NCI-H2029 treated with DMSO at 0.1 percent for 48 hours (cell line): Measurements from ENCODE around the gene SLC17A7.
A peak's percentile ranks its signal among the peaks of the same experiment; 100 is the strongest.
"Not testable (repeated sequence)": the region's sequence is repeated elsewhere in the genome, so short reads cannot be mapped to it uniquely, and the experiment has no call there.

Experiments
- DNase-seq: peaks from one replicate; lab custom pipeline; 2025; lab: John Stamatoyannopoulos, UW

Gene SLC17A7

DNA sequence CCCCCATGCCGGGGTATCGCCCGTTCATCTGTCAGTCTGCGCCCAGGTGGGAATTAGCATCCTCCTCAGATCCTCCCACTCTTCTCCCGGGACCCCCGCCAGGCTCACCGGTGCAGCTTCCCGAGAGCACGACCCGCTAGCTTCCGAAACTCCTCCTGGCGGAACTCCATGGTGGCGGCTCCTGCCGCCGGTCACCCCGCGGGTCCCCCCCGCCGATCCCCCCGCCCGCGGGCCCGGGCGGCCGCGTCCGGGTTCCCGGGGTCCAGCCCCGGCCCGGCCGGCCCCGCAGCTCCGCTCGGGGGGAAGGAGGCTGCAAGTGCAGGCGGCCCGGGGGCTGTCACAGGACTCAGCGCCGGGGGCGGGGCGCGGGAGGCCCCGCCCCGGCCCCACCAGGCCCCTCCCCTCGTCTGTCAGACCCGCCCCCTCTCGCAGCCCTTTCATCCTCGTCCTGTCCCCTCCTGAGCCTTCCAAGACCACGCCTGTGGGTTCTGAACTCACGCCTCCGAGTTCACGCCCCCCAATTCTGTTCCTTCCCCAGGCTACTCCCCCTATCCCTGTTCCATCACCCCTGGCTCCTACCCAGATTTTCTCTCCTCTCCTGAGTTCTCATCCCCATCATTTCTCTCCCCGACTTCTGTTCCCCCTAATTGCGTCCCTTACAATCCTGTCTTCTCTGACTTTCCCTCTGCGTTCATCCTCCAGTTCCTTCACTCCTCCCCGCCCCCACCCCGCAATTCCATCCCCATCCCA lies at the start of gene SLC17A7:
TSS of gene SLC17A7 (minus strand) at position 318 of the 750 bp plus-strand sequence. CDS start at position 170, 148 bp downstream.
- no peak for DNase-seq

DNA sequence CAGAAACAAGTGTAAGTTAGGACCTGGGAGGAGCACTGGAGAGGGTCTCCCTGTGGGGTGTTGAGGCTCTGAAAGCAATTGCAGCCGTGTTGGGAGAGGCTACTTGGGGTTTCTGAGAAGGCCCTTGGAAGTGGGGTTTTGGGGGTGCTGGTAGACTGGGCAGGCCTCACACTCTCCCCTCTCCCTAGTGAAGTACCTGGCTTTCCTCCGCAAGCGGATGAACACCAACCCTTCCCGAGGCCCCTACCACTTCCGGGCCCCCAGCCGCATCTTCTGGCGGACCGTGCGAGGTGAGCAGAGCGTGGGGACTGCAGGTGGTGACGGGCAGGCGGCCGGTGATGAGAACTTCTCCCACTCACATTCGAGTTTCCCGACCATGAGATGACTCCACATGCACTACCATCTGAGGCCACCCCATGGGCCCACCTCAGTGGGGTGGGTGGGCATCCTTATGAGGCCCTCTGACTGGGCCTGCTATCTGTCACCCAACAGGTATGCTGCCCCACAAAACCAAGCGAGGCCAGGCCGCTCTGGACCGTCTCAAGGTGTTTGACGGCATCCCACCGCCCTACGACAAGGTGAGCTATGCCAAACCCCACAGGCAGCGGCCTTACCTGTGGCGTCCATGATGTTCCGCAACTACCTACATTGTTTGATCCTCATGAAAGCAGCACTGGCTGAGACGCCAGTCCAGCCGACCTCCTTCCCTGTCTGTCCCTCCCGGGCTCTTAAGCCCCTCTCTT lies 49.1 kb upstream of the SLC17A7 start:
- DNase-seq, result no peak

DNA sequence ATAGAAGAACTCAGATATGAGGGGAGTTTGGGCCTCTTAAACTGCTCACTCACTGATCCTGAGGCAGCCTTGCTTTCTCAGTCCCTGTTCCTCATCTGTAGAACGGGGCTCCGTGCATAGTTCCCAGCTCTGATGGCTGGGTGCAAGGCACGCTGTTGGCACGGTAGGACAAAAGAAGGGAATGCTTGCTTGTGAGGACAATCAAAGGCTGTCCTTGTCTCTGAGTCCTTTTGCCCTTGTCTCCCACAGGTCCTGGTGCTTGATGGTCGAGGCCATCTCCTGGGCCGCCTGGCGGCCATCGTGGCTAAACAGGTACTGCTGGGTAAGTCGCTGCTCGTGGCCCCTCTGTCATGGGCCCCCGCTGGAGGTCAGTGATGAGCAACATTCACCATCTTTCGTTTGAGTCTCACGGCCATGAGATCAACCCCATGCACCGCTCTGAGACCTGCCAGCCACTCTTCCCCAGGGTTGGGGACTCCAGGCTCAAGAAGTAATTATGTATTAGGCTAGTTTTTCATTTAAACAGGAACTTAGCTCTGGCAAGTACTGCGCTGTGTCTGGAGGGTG lies 48.4 kb upstream of the SLC17A7 start:
- DNase-seq, result no peak

DNA sequence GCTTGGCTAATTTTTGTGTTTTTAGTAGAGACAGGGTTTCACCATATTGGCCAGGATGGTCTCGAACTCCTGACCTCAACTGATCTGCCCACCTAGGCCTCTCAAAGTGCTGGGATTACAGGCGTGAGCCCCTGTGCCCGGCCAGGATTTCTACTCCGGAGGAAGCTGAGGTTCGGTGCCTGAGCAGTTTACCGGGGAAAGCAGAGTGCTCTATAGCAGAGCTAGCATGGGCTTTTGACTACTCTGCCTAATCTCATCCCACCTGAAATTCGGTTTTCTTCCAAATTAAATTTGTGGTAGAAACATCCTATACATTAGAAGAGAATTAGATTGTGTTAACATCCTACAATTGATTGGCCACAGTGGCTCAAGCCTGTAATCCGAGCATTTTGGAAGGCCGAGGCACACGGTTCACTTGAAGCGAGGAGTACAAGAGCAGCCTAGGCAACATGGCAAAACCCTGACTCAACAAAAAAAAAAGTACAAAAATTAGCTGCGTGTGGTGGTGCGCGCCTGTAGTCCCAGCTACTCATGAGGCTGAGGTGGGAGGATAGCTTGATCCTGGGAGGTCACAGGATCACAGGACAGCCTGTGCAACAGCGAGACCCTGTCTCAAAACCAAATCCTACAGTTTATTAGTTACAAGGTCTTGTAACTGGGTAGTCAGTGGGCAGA lies 47.7 kb upstream of the SLC17A7 start:
- DNase-seq, result no peak

DNA sequence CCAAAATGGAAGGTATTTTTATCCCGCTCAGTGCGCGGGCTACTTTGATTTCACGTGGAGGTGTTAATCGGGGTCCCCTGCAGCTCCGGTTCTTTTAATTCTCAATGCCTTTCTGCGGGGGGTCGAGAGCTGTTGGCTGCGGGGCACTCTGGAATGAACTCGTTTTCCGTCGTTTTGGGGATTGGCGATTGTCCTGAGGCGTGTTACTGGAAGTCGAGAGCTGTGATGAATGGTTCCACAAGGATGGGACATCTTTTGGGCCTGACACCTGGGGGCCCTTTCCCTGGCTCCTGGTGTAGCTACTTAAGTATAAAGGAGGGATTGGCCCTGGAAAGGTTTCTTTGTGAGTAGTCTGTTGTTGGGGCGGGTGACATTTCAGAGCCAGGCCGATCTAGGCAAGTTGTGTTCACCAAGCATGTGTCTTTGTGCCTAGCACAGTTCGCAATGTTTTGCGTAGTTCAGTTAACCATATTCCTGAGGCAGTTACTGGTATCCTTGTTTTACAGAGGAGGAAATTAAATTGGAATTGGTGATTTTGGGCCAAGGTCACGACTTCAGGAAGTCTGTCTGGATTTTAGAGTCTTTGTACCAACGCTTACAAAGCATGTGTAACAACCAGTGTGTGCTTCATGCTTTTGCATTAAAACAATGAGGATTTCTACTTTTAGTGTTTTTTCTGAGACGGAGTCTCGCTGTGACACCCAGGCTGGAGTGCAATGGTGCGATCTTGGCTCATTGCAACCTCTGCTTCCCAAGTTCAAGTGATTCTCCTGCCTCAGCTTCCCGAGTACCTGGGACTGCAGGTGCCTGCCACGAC lies 46.9 kb upstream of the SLC17A7 start:
- DNase-seq, result no peak

DNA sequence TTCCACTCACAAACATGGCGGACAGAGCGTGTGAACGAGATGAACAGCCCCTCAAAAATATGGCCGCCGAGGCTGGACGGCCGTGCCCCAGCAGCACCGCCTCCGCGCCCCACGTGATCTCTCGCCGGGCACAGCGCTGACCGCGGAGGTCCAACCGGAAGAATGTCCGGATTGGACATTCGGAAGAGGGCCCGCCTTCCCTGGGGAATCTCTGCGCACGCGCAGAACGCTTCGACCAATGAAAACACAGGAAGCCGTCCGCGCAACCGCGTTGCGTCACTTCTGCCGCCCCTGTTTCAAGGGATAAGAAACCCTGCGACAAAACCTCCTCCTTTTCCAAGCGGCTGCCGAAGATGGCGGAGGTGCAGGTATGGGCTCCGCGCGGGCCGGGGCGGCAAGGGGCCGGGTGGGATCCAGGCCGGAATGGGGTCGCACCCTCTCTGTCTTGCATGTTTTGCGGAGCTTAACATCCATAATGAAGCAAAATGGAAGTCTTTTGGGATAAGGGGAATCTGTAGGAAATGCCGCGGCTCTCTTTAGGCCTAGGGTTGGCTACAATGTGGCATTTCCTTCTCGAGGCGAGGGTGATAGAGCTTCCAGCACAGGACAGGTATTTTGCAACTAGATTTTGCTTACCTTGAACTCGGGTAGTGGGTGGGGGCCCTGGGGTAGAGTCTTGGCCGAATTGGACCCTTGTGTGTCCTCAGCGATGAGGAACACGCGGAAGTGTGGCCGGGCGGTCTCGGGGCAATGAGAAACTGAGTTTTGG lies 46.1 kb upstream of the SLC17A7 start, which contains the start of gene RPL13A:
TSS of gene RPL13A (plus strand) at position 332 of the 769 bp plus-strand sequence. CDS start at position 354, 22 bp downstream.
- DNase-seq, result peak; percentile 94

DNA sequence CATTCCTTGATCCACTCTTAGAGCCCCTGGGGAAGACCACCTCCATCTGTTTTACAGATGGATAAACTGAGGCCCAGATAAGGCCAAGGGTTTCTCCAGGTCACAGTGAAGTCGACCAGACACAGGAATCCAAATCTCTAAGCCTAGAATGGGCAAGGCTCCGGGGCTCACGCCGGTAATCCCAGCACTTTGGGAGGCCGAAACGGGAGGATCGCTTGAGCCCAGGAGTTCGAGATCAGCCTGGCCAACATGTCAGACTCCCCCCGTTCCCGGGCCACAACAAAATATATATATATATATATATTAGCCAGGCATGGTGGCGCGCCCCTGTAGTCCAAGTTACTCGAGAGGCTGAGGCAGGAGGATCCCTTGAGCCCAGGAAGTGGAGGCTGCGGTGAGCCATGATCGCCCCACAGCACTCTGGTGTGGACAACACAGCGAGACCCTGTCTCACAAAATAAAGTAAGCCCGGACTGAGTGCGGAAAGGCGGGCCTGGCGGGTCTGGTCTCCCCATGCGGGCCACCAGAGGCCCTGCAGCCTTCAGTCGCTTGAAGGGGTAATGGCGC lies 45.5 kb upstream of the SLC17A7 start:
- no peak for DNase-seq

DNA sequence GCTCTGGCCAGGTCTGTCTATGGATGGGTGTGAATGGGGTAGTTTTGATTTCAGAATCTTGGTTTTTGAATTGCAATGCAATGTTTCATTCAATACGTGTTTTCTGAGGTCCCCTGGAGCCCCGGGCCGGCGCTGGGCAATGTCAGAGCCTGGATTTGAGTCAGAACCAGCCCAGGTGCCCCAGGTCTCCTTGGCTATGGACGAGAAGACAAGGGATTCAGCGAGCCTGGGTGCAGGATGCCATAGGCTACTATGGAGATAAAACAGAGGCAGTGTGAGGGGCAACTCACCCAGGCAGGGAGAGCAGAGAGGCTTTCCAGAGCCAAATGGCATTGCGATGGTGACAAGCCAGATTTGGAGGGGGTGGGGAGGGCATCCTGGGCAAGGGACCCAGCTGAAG lies 44.9 kb upstream of the SLC17A7 start:
- DNase-seq, result no peak

DNA sequence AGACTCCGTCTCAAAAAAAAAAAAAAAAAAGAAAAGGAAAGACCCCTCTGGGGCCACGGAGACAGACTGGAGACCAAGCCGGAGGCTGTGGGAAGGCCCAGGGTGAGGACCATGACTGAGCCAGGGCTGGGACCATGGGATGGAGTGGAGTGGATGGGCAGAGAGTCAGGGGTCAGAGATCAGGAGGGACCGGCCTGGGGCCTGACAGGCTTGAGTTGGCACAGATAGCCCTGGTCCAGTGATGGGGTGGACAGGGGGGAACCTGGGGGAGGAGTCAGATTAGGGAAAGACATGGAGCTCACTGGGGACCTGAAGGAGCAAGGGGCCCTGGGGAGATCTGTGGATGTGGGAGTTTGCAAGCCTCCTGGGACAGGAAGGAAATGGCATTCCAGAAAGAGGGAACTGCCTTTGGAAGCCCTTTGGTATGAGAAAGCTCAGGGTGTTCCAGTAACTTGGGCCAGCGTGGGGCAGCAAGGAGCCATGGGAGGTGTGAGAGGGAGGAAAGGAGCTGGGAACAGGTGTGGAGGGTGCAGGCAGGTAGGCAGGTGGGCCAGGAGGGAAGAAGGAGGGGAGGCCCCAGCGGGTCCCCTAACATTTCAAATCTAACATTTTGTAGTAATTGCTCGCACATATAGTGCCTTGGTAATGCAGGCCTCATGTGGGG lies 39.8 kb upstream of the SLC17A7 start:
- DNase-seq, result no peak

DNA sequence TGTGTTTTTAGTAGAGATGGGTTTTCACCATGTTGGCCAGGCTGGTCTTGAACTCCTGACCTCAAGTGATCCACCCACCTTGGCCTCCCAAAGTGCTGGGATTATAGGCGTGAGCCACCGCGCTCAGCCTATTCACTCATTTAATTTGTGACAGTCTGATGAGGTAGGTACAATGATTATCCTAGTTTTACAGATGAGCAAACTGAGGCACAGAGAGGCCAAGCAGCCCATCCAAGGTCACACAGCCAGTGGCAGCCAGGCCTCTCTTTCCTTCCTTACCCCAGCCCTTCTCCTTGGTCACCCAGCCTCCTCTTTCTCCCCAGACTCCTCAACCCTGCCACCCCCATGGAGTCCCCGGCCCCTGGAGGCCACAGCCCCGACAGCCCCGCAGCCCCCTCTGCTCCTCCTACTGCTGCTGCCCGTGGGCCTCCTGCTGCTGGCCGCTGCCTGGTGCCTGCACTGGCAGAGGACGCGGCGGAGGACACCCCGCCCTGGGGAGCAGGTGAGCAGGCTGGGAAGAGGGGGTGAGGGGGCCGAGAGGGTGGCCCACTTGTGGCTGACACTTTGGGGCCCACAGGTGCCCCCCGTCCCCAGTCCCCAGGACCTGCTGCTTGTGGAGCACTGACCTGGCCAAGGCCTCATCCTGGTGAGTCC lies 38.8 kb upstream of the SLC17A7 start:
- DNase-seq, result no peak

DNA sequence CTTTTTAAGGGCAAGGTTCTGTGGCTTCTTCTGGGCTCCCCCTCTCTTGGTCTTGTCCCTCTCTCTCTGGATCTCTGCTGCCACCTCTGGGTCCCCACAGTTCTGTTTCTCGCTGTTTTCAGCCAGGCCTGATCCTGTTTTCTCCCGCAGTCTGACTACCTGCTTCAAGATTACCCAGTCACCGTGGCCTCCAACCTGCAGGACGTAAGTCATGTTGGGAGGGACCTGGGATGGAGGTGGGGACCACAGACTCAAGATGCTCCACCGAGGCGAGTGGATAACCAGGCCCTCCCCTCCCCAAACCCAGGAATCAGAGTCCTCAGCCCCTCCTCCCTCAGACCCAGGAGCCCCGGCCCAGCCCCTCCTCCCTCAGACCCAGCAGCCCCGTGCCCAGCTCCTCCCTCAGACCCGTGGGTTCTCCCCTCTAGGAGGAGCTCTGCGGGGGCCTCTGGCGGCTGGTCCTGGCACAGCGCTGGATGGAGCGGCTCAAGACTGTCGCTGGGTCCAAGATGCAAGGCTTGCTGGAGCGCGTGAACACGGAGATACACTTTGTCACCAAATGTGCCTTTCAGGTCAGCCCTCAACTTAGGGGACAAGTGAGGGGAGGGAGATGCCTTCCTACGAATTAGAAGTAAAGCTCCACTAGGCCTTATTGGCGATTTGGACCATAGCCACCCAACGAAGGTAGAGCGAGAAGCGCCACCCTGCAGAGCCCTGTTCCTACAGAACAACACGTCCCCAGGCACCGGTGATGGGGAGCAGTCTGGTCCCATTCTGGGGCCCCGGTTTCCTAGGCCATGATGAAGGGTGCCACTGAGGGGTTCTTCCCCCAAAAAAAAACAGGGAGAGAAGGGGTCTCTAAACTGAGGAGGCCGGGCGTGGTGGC lies 34.9 kb upstream of the SLC17A7 start:
- no peak for DNase-seq

DNA sequence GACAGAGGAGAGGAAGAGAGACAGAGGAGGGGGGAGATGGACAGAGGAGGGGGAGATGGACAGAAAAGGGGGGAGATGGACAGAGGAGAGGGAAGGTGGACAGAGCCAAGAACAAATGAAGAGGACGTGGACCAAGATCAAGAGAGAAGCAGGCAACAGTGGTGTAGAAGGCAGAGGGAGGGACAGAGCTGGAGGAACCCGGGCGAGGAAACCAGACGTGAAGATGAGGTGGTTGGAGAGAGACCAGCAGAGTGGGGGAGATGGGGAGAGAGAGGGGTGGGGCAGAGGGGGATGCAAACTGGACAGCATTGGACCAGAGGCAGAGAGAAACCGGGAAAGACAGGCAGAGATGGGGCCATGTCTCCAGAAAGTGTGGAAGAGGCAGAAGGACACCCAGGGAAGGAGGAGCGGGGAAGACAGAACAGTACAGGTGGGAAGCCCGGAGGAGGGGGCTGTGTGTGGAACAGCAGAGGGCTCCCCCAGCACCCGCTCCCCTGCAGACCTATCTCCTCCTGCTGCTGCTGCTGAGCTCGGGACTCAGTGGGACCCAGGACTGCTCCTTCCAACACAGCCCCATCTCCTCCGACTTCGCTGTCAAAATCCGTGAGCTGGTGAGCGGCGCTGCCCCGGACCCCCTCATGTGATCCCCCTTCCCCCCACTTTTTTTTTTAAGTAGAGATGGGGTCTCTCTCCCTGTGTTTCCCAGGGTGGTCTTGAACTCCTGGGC lies 34.0 kb upstream of the SLC17A7 start:
- no peak for DNase-seq

DNA sequence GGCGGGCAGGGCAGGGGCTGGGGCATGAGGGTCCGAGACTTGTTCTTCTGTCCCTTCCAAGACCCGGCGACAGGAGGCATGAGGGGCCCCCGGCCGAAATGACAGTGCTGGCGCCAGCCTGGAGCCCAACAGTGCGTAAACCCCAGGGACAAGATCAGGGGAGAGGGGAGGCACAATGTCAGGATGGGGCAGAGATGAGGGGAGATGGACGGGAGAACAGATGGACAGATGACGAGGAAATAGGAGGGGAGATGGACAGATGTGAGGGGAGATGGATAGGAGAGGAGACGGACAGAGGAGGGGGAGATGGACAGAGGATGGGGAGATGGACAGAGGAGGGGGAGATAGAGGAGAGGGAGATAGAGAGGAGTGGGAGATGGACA lies 33.2 kb upstream of the SLC17A7 start:
- DNase-seq, result no peak

DNA sequence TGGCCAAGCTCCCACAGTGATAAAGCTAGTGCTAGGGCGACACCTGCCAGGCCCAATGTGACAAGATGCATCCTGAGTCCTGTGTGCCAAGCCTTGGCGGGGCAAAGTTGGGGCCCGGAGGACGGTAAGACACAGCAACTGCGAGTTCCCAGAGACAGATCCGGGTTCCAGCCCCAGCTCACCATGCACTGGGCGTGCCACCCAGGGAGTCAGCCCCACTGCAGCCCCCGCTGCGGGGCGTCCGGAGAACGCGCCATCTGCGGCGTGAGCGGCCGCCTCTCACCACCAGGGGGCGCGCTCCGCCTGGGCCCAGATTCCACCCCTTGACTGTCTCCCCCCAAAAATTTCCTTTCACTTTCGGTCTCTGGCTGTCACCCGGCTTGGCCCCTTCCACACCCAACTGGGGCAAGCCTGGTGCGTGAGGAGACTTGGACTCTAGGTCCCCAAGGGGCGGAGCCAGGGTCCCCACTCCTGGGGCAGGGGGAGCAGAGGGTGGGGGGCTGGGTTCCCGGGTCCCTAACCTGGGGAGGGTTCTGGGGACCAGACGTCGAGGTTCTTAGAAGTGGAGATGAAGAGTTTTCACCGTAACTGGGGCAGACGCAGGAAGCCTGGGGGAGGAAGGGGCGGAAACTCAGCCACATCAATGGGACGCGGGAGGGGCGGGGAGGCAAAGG lies 32.7 kb upstream of the SLC17A7 start, which contains the start of gene FLT3LG:
TSS of gene FLT3LG (plus strand) at position 348 of the 674 bp plus-strand sequence. CDS start 425 bp downstream, outside the sequence.
- peak; percentile 52 for DNase-seq

DNA sequence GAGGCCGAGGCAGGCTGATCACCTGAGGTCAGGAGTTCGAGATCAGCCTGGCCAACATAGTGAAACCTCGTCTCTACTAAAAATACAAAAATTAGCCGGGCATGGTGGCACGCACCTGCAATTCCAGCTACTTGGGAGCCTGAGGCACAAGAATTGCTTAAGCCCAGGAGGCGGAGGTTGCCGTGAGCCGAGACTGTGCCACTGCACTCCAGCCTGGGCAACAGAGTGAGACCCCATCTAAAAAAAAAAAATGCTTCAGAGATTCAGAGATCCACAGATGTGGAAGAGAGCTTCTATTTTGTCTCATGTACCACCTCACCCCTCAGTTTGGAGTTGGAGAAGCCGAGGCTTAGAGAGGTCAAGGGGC lies 32.2 kb upstream of the SLC17A7 start:
- not testable (repeated sequence) for DNase-seq

DNA sequence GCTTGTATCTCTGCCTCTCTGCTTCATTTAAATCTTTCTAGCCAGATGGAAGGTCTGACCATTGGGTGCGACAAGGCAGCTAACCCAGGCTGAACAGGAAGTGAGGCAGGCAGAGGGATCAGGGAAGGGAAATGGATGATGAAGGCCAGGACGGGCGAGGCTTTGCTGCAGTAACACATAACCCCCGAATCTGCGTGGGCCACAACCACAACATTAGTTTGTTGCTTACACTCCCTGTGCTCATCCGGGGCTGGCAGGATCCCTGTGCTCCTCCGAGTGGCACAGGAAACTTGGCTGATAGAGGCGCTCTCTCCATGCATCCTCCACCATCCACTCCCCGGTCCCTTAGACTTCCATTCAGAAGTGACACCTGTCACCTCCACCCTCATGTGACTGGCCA lies 31.6 kb upstream of the SLC17A7 start:
- no peak for DNase-seq

DNA sequence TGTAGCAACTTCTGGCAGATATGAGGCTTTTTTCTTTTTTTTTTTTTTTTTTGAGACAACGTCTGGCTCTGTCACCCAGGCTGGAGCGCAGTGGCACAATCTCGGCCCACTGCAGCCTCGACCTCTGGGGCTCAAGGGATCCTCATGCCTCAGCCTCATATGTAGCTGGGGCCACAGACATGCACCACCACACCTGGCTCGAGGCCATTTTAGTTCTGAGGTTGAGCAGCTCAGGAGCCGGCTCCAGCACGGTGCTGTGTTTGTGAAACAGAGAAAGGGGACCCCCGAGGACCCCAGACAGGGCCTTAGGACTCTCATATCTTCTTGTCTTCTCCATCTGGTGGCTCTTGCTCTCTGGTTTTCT lies 29.3 kb upstream of the SLC17A7 start:
- DNase-seq, result no peak
